Testis (tissue), 3 donors: ENCODE measurements around the gene WNK1. TPM values are rescaled to one million over a fixed set of nuclear protein-coding genes. Genes with fewer than 3 reads are reported as not detected.

Source experiments
- DNase-seq: peaks from one replicate; pipeline ENCODE4 v3.0.0-alpha.2; 2019
- H3K27ac ChIP-seq, 2 donors: fragments of 200-600 bp; sonication (generic); one replicate each; pipeline ENCODE4 v1.5.1; 2019
- H3K27me3 ChIP-seq: fragments of 200-600 bp; sonication (generic); one replicate; pipeline ENCODE4 v1.5.1; 2019
- H3K36me3 ChIP-seq: fragments of 200-600 bp; sonication (generic); one replicate; pipeline ENCODE4 v1.5.1; 2017; ENCODE audit warnings: low read depth; ENCODE audit errors: missing control alignments
- H3K4me1 ChIP-seq: fragments of 200-600 bp; sonication (generic); one replicate; pipeline ENCODE4 v1.5.1; 2019
- H3K4me3 ChIP-seq, 2 donors: fragments of 200-600 bp; sonication (generic); one replicate each; pipeline ENCODE4 v1.5.1; 2017 to 2019
- H3K9me3 ChIP-seq: fragments of 200-600 bp; sonication (generic); one replicate; pipeline ENCODE4 v1.5.1; 2017
- CTCF ChIP-seq, 3 experiments: fragments of 450-650 bp in 2 of 3; fragments of 200-600 bp in 1 of 3; sonication (generic) in 1 of 3; IDR thresholded peaks; one replicate each; pipeline ENCODE4 v1.5.1; 2016 to 2019; ENCODE audit warnings: antibody characterized with exemption in 3 of 3, mild to moderate bottlenecking in 2 of 3, moderate library complexity in 1 of 3
- POLR2A ChIP-seq: fragments of 450-650 bp; IDR thresholded peaks from one replicate; pipeline ENCODE4 v1.6.1; 2017; ENCODE audit warnings: antibody characterized with exemption, mild to moderate bottlenecking, moderate library complexity
- WGBS, 2 donors: methylation state at CpG; one replicate each; pipeline ENCODE4 v1.1.5; 2018; 5-methylcytosine and 5-hydroxymethylcytosine counted together
- intact Hi-C: fragments of 100-400 bp; cut with DNase I; formaldehyde crosslinking; loops from one replicate; pipeline ENCODE4 v1.15.1; 2023; ENCODE audit warnings: low total_unique reads
- polyA plus RNA-seq: library from polyadenylated mRNA; stranded (reverse); fragments of 350-450 nt; fragmentation: Illumina TruSeq; extraction: RNeasy Lipid Tissue Mini Kit (QIAGEN cat#74804); gene quantifications from one replicate; pipeline ENCODE4 v1.2.3, GENCODE V29; 2014; ENCODE audit warnings: low read depth, low replicate concordance; ENCODE audit not compliant: insufficient read depth
- total RNA-seq, 2 donors: library from RNA; depleted of rRNA; stranded (reverse); fragments of >200 nt; gene quantifications; one replicate each; pipeline ENCODE4 v1.2.3, GENCODE V29; 2016

Gene WNK1
- total and polyA plus RNA-seq, 3 donors from 2014 or later: 152 to 276 (median 259) TPM

DNA sequence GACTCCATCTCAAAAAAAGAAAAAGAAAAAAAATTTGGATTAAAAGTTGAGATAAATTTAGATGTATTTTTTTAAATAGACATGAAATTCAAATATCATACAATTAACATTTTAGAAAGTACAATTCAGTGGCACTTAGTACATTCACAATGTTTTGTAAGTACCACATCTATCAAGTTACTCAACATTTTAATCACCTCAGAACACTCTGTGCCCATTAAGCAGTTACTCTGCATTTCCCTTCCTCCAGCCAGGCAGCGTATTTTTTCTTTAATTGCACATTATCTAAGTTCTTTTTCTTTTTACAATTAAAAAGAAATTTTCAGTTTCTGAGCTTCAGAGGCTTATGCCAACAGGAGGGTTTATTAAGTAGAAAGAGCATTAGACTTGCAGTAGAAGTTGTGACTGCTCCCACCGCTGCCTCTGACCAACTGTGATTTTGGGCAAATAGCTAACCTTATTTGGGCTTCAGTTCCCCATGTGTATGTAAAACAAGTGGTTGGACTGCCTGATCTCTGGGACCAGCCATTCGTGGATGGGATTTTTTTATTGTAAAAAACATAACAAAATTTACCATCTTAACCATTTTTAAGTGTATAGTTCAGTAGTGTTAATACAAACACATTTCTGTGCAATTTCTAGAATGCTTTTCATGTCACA, 65.7 kb downstream of the WNK1 start:
- Histone ChIP-seq H3K9me3 (no peaks in the 10 kb centered on the region), H3K36me3 (no peaks in the 10 kb centered on the region), H3K27ac (peak overlapping the region in 1 of 2 donors; percentile 11), H3K4me3 (no peak overlapping the region), H3K4me1 (no peaks in the 10 kb centered on the region), H3K27me3 (no peaks in the 10 kb centered on the region)
- intact Hi-C loops: no loop called here
- TF ChIP-seq CTCF (IDR thresholded peaks at IDR 0.05): no peak
- TF ChIP-seq POLR2A: no peak
- WGBS, 2 donors: 47 to 56% methylated on average over 3 of the region's 3 CpGs
- no peak for DNase-seq

- intact Hi-C loops: no loop called here
- Histone ChIP-seq H3K27ac (peak overlapping the region in 1 of 2 donors; percentile 47), H3K27me3 (no peaks in the 10 kb centered on the region), H3K9me3 (no peaks in the 10 kb centered on the region), H3K36me3 (no peaks in the 10 kb centered on the region), H3K4me3 (no peak overlapping the region), H3K4me1 (no peaks in the 10 kb centered on the region)
- 66 to 70% methylated on average over 5 of the region's 5 CpGs for WGBS, 2 donors
- DNase-seq: no peak
- no peak for TF ChIP-seq POLR2A
- peak in 2 of 3 experiments; percentile 4 to 13 for TF ChIP-seq CTCF (IDR thresholded peaks at IDR 0.05)
Observed at GRCh38 chr12:818733-819132, 66.4 kb downstream of the WNK1 start.

- no peaks in the 10 kb centered on the region for H3K36me3 ChIP-seq
- H3K4me1 ChIP-seq: no peaks in the 10 kb centered on the region
- H3K9me3 ChIP-seq: no peaks in the 10 kb centered on the region
- no peak for DNase-seq
- H3K27ac ChIP-seq: no peak overlapping the region
- H3K27me3 ChIP-seq: no peaks in the 10 kb centered on the region
- H3K4me3 ChIP-seq: no peak overlapping the region
- intact Hi-C loops: no loop called here
- 86 to 93% methylated on average over 1 of the region's 1 CpG for WGBS, 2 donors
- no peak for TF ChIP-seq POLR2A
- no peak for TF ChIP-seq CTCF (IDR thresholded peaks at IDR 0.05)
Observed at GRCh38 chr12:820336-820735, 68.0 kb downstream of the WNK1 start.

- Histone ChIP-seq H3K9me3 (no peaks in the 10 kb centered on the region), H3K4me3 (no peak overlapping the region), H3K4me1 (no peaks in the 10 kb centered on the region), H3K27ac (no peak overlapping the region), H3K27me3 (no peaks in the 10 kb centered on the region), H3K36me3 (no peaks in the 10 kb centered on the region)
- no peak for DNase-seq
- TF ChIP-seq POLR2A (no peak), CTCF (IDR thresholded peaks at IDR 0.05) (no peak)
- intact Hi-C loops: no loop called here
- WGBS, 2 donors: 93 to 94% methylated on average over 2 of the region's 2 CpGs
Observed at GRCh38 chr12:823028-823698, 70.8 kb downstream of the WNK1 start.
